Embryonic facial prominence (tissue), 1 donor: Measurements from ENCODE around the gene MXI1.
A peak's percentile ranks its signal among the peaks of the same experiment; 100 is the strongest.

ENCODE experiments used
- DNase-seq: peaks from one replicate; pipeline ENCODE4 v3.0.0-alpha.2; 2016; ENCODE audit errors: extremely low spot score

Gene MXI1

GRCh38 chr10:110207011-110207804 lies at the start of gene MXI1:
Gene MXI1, plus strand, starts transcription at chr10:110207605. Its CDS starts 204 bp downstream, at chr10:110207809.
- peak; percentile 59 for DNase-seq

GRCh38 chr10:110158051-110159005 lies 49.1 kb upstream of the MXI1 start:
- DNase-seq, result no peak

GRCh38 chr10:110160081-110160480 lies 47.3 kb upstream of the MXI1 start:
- no peak for DNase-seq

GRCh38 chr10:110160522-110160921 lies 46.9 kb upstream of the MXI1 start:
- no peak for DNase-seq

- no peak for DNase-seq
Measured at GRCh38 chr10:110162741-110163145, 44.7 kb upstream of the MXI1 start.

- DNase-seq, result no peak
Measured at GRCh38 chr10:110163192-110163773, 44.1 kb upstream of the MXI1 start.

- no peak for DNase-seq
Measured at GRCh38 chr10:110163841-110164240, 43.6 kb upstream of the MXI1 start.

GRCh38 chr10:110165239-110165638 lies 42.2 kb upstream of the MXI1 start:
- no peak for DNase-seq

GRCh38 chr10:110167149-110167548 lies 40.3 kb upstream of the MXI1 start:
- DNase-seq, result no peak

GRCh38 chr10:110168601-110169481 lies 38.6 kb upstream of the MXI1 start:
- no peak for DNase-seq

GRCh38 chr10:110169586-110169985 lies 37.8 kb upstream of the MXI1 start:
- DNase-seq, result no peak

GRCh38 chr10:110170142-110170971 lies 37.0 kb upstream of the MXI1 start:
- DNase-seq, result no peak

GRCh38 chr10:110171032-110171431 lies 36.4 kb upstream of the MXI1 start:
- DNase-seq, result no peak

GRCh38 chr10:110172155-110172554 lies 35.2 kb upstream of the MXI1 start:
- no peak for DNase-seq

GRCh38 chr10:110174201-110174600 lies 33.2 kb upstream of the MXI1 start:
- no peak for DNase-seq

- no peak for DNase-seq
Measured at GRCh38 chr10:110174816-110175215, 32.6 kb upstream of the MXI1 start.

- DNase-seq, result no peak
Measured at GRCh38 chr10:110175406-110175805, 32.0 kb upstream of the MXI1 start.

- no peak for DNase-seq
Measured at GRCh38 chr10:110176141-110177030, 31.0 kb upstream of the MXI1 start.

GRCh38 chr10:110179220-110179619 lies 28.2 kb upstream of the MXI1 start:
- no peak for DNase-seq
